H9 (cell line): ENCODE data around the gene FHL1. TPM values are rescaled to one million over a fixed set of nuclear protein-coding genes. Genes with fewer than 3 reads are reported as not detected.

Experiments
- DNase-seq: peaks from one replicate; pipeline ENCODE4 v3.0.0-alpha.2; 2017
- H2AFZ ChIP-seq: one replicate; pipeline ENCODE4 v1.6.1; 2013; ENCODE audit warnings: mild to moderate bottlenecking, low read length, control low read depth, moderate library complexity
- H2AK5ac ChIP-seq: 2 replicates; pipeline ENCODE4 v1.6.1; 2013; ENCODE audit warnings: low read length, control low read depth, mixed read lengths; ENCODE audit not compliant: insufficient read length
- H2BK120ac ChIP-seq: one replicate; pipeline ENCODE4 v1.6.1; 2013; ENCODE audit warnings: low read depth, mild to moderate bottlenecking, low read length, control low read depth, inconsistent platforms; ENCODE audit not compliant: poor library complexity, severe bottlenecking
- H2BK12ac ChIP-seq: 2 replicates; pipeline ENCODE4 v1.6.1; 2013; ENCODE audit warnings: low read length, control low read depth, mixed read lengths, low read depth; ENCODE audit not compliant: insufficient read length
- H2BK15ac ChIP-seq: 2 replicates; pipeline ENCODE4 v1.6.1; 2013; ENCODE audit warnings: low read depth, low read length, control low read depth
- H2BK20ac ChIP-seq: one replicate; pipeline ENCODE4 v1.6.1; 2013; ENCODE audit warnings: low read depth, mild to moderate bottlenecking, low read length, control low read depth, inconsistent platforms; ENCODE audit not compliant: poor library complexity, severe bottlenecking
- H2BK5ac ChIP-seq: 2 replicates; pipeline ENCODE4 v1.6.1; 2013; ENCODE audit warnings: low read length, control low read depth, mixed read lengths; ENCODE audit not compliant: insufficient read length
- H3K14ac ChIP-seq: 2 replicates; pipeline ENCODE4 v1.6.1; 2013; ENCODE audit warnings: low read length, control low read depth; ENCODE audit not compliant: insufficient read depth
- H3K18ac ChIP-seq: 2 replicates; pipeline ENCODE4 v1.6.1; 2013; ENCODE audit warnings: low read depth, mild to moderate bottlenecking, mixed read lengths, low read length, control low read depth; ENCODE audit not compliant: insufficient read length
- H3K23ac ChIP-seq: 2 replicates; pipeline ENCODE4 v1.6.1; 2013; ENCODE audit warnings: low read length, control low read depth, mixed read lengths, low read depth; ENCODE audit not compliant: insufficient read length
- H3K23me2 ChIP-seq: 2 replicates; pipeline ENCODE4 v1.6.1; 2013; ENCODE audit warnings: low read depth, mild to moderate bottlenecking, mixed read lengths, low read length, control low read depth; ENCODE audit not compliant: insufficient read length, poor library complexity, severe bottlenecking
- H3K27ac ChIP-seq: 2 replicates; pipeline ENCODE4 v1.5.1; 2013; ENCODE audit warnings: low read length, control low read depth, mixed read lengths, low read depth; ENCODE audit not compliant: insufficient read length
- H3K27me3 ChIP-seq: 2 replicates; pipeline ENCODE4 v1.6.1; 2013; ENCODE audit warnings: low read length, control low read depth, inconsistent platforms; ENCODE audit not compliant: insufficient read depth
- H3K4ac ChIP-seq: 2 replicates; pipeline ENCODE4 v1.6.1; 2013; ENCODE audit warnings: low read depth, mild to moderate bottlenecking, control low read depth, inconsistent platforms, low read length, moderate library complexity
- H3K4me1 ChIP-seq: 2 replicates; pipeline ENCODE4 v1.6.1; 2013; ENCODE audit warnings: low read length, control low read depth, inconsistent platforms; ENCODE audit not compliant: insufficient read depth
- H3K4me2 ChIP-seq: 2 replicates; pipeline ENCODE4 v1.6.1; 2013; ENCODE audit warnings: low read length, control low read depth, mixed read lengths; ENCODE audit not compliant: insufficient read length, insufficient read depth
- H3K56ac ChIP-seq: 2 replicates; pipeline ENCODE4 v1.6.1; 2013; ENCODE audit warnings: low read depth, mild to moderate bottlenecking, mixed read lengths, low read length, control low read depth; ENCODE audit not compliant: insufficient read length
- H3K79me1 ChIP-seq: 2 replicates; pipeline ENCODE4 v1.6.1; 2013; ENCODE audit warnings: low read depth, mild to moderate bottlenecking, moderate library complexity, low read length, control low read depth, inconsistent platforms; ENCODE audit not compliant: insufficient read depth, poor library complexity, severe bottlenecking
- H3K79me2 ChIP-seq: 2 replicates; pipeline ENCODE4 v1.6.1; 2013; ENCODE audit warnings: low read length, control low read depth, inconsistent platforms; ENCODE audit not compliant: insufficient read depth
- H3K9ac ChIP-seq: 2 replicates; pipeline ENCODE4 v1.6.1; 2013; ENCODE audit warnings: low read length, control low read depth, mixed read lengths; ENCODE audit not compliant: insufficient read length; ENCODE audit errors: extremely low read depth
- H3K9me3 ChIP-seq: one replicate; pipeline ENCODE4 v1.6.1; 2013; ENCODE audit warnings: low read depth, low read length, inconsistent platforms; ENCODE audit not compliant: control insufficient read depth
- H3T11ph ChIP-seq: one replicate; pipeline ENCODE4 v1.6.1; 2013; ENCODE audit warnings: mild to moderate bottlenecking, low read length, control low read depth, inconsistent platforms
- H4K20me1 ChIP-seq: one replicate; pipeline ENCODE4 v1.6.1; 2013; ENCODE audit not compliant: control insufficient read depth, insufficient read length, insufficient read depth
- H4K5ac ChIP-seq: 2 replicates; pipeline ENCODE4 v1.6.1; 2013; ENCODE audit warnings: low read depth, mild to moderate bottlenecking, mixed read lengths, low read length, control low read depth; ENCODE audit not compliant: insufficient read length
- H4K8ac ChIP-seq: replicated peaks from 2 replicates; pipeline ENCODE4 v1.6.1; 2013; ENCODE audit warnings: low read length, control low read depth, mixed read lengths, low read depth; ENCODE audit not compliant: insufficient read length
- H4K91ac ChIP-seq: 2 replicates; pipeline ENCODE4 v1.6.1; 2013; ENCODE audit warnings: low read depth, mild to moderate bottlenecking, moderate library complexity, mixed read lengths, low read length, control low read depth; ENCODE audit not compliant: insufficient read length
- H3K27ac Mint-ChIP-seq, 3 experiments: 2 replicates in 2 of 3; 3 replicates in 1 of 3; pipeline ENCODE4 v1.8.0; 2020 to 2021; ENCODE audit warnings: mixed read lengths in 3 of 3, mild to moderate bottlenecking in 1 of 3, moderate library complexity in 1 of 3
- H3K27me3 Mint-ChIP-seq: 2 replicates; pipeline ENCODE4 v1.8.0; 2021; ENCODE audit warnings: low read depth, mild to moderate bottlenecking, moderate library complexity, mixed read lengths
- H3K36me3 Mint-ChIP-seq, 3 experiments: 2 replicates in 2 of 3; 3 replicates in 1 of 3; pipeline ENCODE4 v1.8.0; 2020 to 2021; ENCODE audit warnings: low read depth in 3 of 3, mixed read lengths in 3 of 3; ENCODE audit not compliant: insufficient read depth in 1 of 3
- H3K4me1 Mint-ChIP-seq, 2 experiments: 2 replicates each; pipeline ENCODE4 v1.8.0; 2020; ENCODE audit warnings: mixed read lengths in 2 of 2
- H3K4me3 Mint-ChIP-seq, 2 experiments: 2 replicates in 1 of 2; 3 replicates in 1 of 2; pipeline ENCODE4 v1.8.0; 2020 to 2021; ENCODE audit warnings: mild to moderate bottlenecking in 2 of 2, mixed read lengths in 2 of 2, moderate library complexity in 1 of 2
- H3K9me3 Mint-ChIP-seq, 2 experiments: 2 replicates in 1 of 2; 3 replicates in 1 of 2; pipeline ENCODE4 v1.8.0; 2020; ENCODE audit warnings: mild to moderate bottlenecking in 2 of 2, mixed read lengths in 2 of 2, moderate library complexity in 1 of 2
- WGBS: extraction: QIAGEN DNeasy Blood & Tissue Kit; methylation state at CpG from one replicate; pipeline ENCODE4 v1.1.7; 2013; ENCODE audit warnings: missing lambda C conversion rate, low lambda C conversion rate, mixed read lengths; ENCODE audit not compliant: insufficient read length; ENCODE audit errors: extremely low coverage; 5-methylcytosine and 5-hydroxymethylcytosine counted together
- total RNA-seq: library from RNA; stranded (reverse); gene quantifications from 2 replicates; pipeline ENCODE4 v1.2.1, GENCODE V29; 2021
- TF ChIP-seq, protein P1 (sequence below): fragments of 200-600 bp; sonication (generic); conservative IDR thresholded peaks from 3 replicates; pipeline ENCODE4 v1.8.0; 2021; ENCODE audit warnings: antibody characterized with exemption, mild to moderate bottlenecking

Gene FHL1
- total RNA-seq, 1 experiment from 2014 or later: 20.0 TPM

DNA sequence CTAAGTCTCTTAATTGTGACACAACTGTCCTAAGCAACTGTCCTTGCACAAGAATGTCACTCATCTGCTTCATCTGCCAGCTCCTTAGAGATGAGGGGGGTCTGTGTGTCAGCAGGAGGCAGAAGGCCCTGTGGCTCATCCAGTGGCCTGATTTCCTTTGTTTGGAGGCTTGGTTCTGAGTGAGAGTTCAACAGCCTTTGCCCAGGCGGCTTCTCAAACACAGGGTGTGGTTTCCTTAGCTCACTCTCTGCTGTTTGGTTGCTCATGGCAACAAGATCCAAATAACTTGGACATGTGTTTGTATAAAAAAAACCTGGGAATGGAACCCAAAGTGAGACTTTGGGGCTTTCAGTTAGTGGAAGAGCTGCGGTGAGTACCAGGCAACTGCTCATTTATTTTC, 57.2 kb downstream of the FHL1 start:
- H3K79me1 ChIP-seq: no peaks in the 10 kb centered on the region
- TF ChIP-seq, protein P1, sequence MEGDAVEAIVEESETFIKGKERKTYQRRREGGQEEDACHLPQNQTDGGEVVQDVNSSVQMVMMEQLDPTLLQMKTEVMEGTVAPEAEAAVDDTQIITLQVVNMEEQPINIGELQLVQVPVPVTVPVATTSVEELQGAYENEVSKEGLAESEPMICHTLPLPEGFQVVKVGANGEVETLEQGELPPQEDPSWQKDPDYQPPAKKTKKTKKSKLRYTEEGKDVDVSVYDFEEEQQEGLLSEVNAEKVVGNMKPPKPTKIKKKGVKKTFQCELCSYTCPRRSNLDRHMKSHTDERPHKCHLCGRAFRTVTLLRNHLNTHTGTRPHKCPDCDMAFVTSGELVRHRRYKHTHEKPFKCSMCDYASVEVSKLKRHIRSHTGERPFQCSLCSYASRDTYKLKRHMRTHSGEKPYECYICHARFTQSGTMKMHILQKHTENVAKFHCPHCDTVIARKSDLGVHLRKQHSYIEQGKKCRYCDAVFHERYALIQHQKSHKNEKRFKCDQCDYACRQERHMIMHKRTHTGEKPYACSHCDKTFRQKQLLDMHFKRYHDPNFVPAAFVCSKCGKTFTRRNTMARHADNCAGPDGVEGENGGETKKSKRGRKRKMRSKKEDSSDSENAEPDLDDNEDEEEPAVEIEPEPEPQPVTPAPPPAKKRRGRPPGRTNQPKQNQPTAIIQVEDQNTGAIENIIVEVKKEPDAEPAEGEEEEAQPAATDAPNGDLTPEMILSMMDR: no peak
- no peak overlapping the region for H2AK5ac ChIP-seq
- no peak overlapping the region for H3K4ac ChIP-seq
- H3K4me3 Mint-ChIP-seq: no peak overlapping the region
- no peaks in the 10 kb centered on the region for H3K27me3 ChIP-seq
- peaks cover 58 to 63% of the 10 kb centered on the region in 2 experiments for H3K9me3 Mint-ChIP-seq
- no peak overlapping the region for H3K18ac ChIP-seq
- peak; percentile 38 for DNase-seq
- H3K4me1 Mint-ChIP-seq: peaks cover 7 to 28% of the 10 kb centered on the region in 2 experiments
- H3K23ac ChIP-seq: no peak overlapping the region
- no peak overlapping the region for H3K27ac ChIP-seq
- H4K8ac ChIP-seq: no peak overlapping the region
- WGBS: no CpG with 5 or more reads among the region's 2 CpGs
- H3K27me3 Mint-ChIP-seq: no peaks in the 10 kb centered on the region
- no peak overlapping the region for H2BK120ac ChIP-seq
- no peaks in the 10 kb centered on the region for H3K23me2 ChIP-seq
- H3K4me2 ChIP-seq: no peak overlapping the region
- no peaks in the 10 kb centered on the region for H3K79me2 ChIP-seq
- H2BK20ac ChIP-seq: no peak overlapping the region
- no peak overlapping the region for H4K5ac ChIP-seq
- H2AFZ ChIP-seq: no peak overlapping the region
- no peak overlapping the region for H3K9ac ChIP-seq
- H3K56ac ChIP-seq: no peak overlapping the region
- H3K36me3 Mint-ChIP-seq: peaks cover 12 to 17% (median 13%) of the 10 kb centered on the region in 3 experiments
- no peak overlapping the region for H4K91ac ChIP-seq
- no peak overlapping the region for H2BK12ac ChIP-seq
- H3K27ac Mint-ChIP-seq: no peak overlapping the region
- H3T11ph ChIP-seq: no peak overlapping the region
- H2BK15ac ChIP-seq: no peak overlapping the region
- H4K20me1 ChIP-seq: no peaks in the 10 kb centered on the region
- H3K14ac ChIP-seq: no peak overlapping the region
- H2BK5ac ChIP-seq: no peak overlapping the region
- peaks cover 53% of the 10 kb centered on the region for H3K9me3 ChIP-seq
- H3K4me1 ChIP-seq: no peaks in the 10 kb centered on the region
